Effector memory CD4-positive, alpha-beta T cell (primary cell): Measurements from ENCODE around the gene NOS1AP.

Experiments used
- DNase-seq, 3 donors: peaks; one replicate each; pipeline ENCODE4 v3.0.0-alpha.2; 2020
- H3K27ac ChIP-seq: 2 replicates; pipeline ENCODE4 v1.7.0; 2013; ENCODE audit warnings: mild to moderate bottlenecking, low read length, moderate library complexity; ENCODE audit not compliant: insufficient read depth, poor library complexity, severe bottlenecking
- H3K27me3 ChIP-seq: replicated peaks from 2 replicates; pipeline ENCODE4 v1.7.0; 2013; ENCODE audit warnings: mild to moderate bottlenecking, low read length; ENCODE audit not compliant: insufficient read depth, control insufficient read depth, poor library complexity, severe bottlenecking
- H3K36me3 ChIP-seq: 2 replicates; pipeline ENCODE4 v1.7.0; 2013; ENCODE audit warnings: mild to moderate bottlenecking, low read length, moderate library complexity; ENCODE audit not compliant: control insufficient read depth, insufficient read depth
- H3K4me1 ChIP-seq: 2 replicates; pipeline ENCODE4 v1.7.0; 2013; ENCODE audit warnings: low read length, mild to moderate bottlenecking; ENCODE audit not compliant: control insufficient read depth, insufficient read depth, poor library complexity, severe bottlenecking
- H3K4me3 ChIP-seq: 2 replicates; pipeline ENCODE4 v1.7.0; 2013; ENCODE audit warnings: low read length, low read depth, mild to moderate bottlenecking; ENCODE audit not compliant: insufficient read depth, poor library complexity, severe bottlenecking
- H3K9me3 ChIP-seq: 2 replicates; pipeline ENCODE4 v1.7.0; 2013; ENCODE audit warnings: mild to moderate bottlenecking, low read length, moderate library complexity; ENCODE audit not compliant: control insufficient read depth

Gene NOS1AP

DNA sequence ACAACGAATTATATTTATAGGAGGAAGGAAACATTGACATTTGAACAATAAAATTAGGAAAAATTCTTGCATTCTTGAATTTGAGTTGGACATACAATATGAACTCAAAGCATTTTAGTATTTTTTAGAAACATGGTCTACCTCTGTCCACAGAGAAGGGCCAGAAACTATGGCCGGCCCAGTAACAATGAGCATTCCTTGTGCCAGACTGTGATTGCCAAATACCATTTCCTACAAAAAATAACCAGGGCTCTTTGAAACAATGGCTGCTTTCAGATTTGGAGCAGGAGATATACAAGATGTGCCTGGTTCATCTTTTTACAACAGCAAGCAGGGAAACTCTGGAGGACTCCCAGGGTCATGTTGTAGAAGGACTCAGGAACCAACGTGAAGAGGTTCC, 38.4 kb downstream of the NOS1AP start:
- Histone ChIP-seq H3K27ac (no peak overlapping the region), H3K27me3 (peaks cover 3% of the 10 kb centered on the region), H3K4me3 (no peak overlapping the region), H3K4me1 (no peaks in the 10 kb centered on the region), H3K9me3 (no peaks in the 10 kb centered on the region), H3K36me3 (no peaks in the 10 kb centered on the region)
- DNase-seq, result no peak

DNA sequence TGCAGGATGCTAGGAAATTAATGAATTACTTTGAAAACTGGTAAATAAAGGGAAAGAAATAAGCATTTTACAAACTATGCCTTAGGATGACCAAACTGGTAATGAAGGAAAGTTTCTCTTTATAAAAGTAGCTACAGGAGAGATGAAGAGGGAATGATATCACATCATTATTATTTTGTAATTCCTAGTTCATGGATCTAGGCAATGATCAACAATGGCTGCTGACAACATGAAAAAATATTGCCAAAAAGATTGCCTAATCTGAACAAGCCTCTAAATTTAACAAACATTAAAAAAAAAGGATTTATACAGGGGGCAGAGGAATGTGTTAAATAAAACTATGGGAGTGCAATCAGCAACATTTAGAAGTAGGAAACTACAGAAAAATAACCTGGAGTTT, 38.9 kb downstream of the NOS1AP start:
- Histone ChIP-seq H3K36me3 (no peaks in the 10 kb centered on the region), H3K4me3 (no peak overlapping the region), H3K27ac (no peak overlapping the region), H3K4me1 (no peaks in the 10 kb centered on the region), H3K27me3 (peaks cover 3% of the 10 kb centered on the region), H3K9me3 (no peaks in the 10 kb centered on the region)
- DNase-seq, result no peak

DNA sequence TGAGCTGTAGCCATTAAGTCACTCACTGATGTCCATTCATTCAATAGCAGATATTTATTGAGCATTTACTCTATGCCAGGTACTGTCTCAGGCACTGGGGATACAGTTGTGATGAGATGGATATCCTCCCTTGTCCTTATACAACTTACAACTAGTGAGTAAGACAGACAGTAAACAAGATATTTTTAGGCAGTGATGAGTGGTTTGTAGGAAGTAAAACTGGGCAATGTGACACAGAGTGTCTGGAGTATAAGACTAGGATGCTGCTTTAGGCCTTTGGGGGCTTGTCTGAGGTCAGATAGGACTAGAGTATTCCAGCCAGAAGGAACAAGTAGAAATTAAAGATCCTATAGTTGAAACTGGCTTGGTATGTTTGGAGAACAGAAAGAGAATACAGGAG, 41.4 kb downstream of the NOS1AP start:
- H3K27ac ChIP-seq, result no peak overlapping the region
- H3K4me1 ChIP-seq, result no peaks in the 10 kb centered on the region
- H3K4me3 ChIP-seq, result no peak overlapping the region
- no peaks in the 10 kb centered on the region for H3K9me3 ChIP-seq
- H3K36me3 ChIP-seq, result no peaks in the 10 kb centered on the region
- H3K27me3 ChIP-seq, result peaks cover 3% of the 10 kb centered on the region
- DNase-seq, result no peak

DNA sequence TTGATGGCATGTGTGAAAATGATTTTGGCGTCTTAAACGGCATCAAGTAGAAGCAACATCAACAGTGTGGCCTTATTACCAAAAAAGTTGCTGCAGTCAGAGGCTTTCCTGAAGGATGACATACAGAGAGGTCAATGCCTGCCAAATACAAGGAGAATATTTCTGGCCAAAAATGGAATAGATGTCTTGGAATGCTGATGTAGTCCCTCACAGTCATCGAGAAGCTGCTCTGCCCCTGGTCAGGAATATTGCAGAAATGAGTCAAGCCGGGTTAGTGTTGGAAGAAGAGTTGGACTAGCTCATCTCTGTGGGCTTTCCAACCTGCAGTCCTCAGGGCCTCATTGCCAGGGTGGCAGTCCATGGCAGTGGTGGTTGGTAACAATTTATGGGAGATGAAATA, 42.1 kb downstream of the NOS1AP start:
- Histone ChIP-seq H3K9me3 (no peaks in the 10 kb centered on the region), H3K27ac (no peak overlapping the region), H3K27me3 (no peaks in the 10 kb centered on the region), H3K4me3 (no peak overlapping the region), H3K36me3 (no peaks in the 10 kb centered on the region), H3K4me1 (no peaks in the 10 kb centered on the region)
- no peak for DNase-seq

DNA sequence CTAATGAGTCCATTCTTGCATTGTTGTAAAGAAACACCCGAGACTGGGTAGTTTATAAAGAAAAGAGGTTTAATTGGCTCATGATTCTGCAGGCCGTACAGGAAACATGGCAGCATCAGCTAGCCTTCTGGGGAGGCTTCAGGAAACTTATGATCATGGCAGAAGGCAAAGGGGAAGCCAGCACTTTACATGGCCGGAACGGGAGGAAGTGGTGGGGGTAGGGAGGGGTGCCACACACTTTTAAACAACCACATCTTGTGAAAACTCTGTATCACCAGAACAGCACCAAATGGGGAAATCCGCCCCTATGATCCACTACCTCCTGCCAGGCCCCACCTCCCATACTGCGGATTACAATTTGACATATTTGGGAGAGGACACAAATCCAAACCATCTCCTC, 43.9 kb downstream of the NOS1AP start:
- Histone ChIP-seq H3K27ac (no peak overlapping the region), H3K27me3 (no peaks in the 10 kb centered on the region), H3K4me3 (no peak overlapping the region), H3K4me1 (no peaks in the 10 kb centered on the region), H3K9me3 (no peaks in the 10 kb centered on the region), H3K36me3 (no peaks in the 10 kb centered on the region)
- DNase-seq, result no peak

DNA sequence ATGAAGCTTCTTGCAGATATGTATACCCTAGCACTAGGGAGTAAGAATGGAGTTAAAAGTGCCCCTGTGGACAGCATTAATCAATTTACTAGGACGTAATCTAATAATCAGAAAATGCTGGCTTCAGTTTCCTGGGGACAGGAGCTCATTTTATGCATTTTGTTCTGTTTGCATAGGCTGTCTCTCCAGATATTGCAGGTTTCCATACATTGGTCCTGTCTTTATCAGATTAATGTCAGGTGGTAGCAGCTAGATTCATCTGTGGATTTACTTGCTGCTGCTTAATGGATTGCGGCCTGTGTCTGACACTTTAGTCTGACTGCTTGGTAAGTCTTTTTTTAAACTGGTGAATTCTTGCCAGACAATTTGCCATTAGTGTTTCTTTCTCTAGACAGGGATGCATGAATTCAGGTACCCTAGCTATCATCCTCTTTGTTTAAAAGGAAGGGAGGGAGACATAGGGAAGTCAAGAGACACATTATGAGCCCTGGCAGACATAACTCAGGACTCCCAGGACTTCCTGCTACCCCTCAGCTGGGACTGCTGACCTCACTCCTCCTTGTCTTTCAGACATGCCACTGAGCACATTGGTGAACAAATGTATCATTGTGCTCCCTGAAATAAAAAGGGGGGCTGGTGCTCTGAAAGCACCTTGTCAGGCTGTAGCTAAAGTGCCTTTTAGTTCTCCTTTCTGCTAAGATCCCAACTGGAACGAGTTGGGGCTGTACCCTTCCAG, 47.7 kb downstream of the NOS1AP start:
- no peaks in the 10 kb centered on the region for H3K36me3 ChIP-seq
- H3K27me3 ChIP-seq, result no peaks in the 10 kb centered on the region
- H3K27ac ChIP-seq, result no peak overlapping the region
- H3K4me3 ChIP-seq, result no peak overlapping the region
- no peak for DNase-seq
- H3K4me1 ChIP-seq, result no peaks in the 10 kb centered on the region
- no peaks in the 10 kb centered on the region for H3K9me3 ChIP-seq

DNA sequence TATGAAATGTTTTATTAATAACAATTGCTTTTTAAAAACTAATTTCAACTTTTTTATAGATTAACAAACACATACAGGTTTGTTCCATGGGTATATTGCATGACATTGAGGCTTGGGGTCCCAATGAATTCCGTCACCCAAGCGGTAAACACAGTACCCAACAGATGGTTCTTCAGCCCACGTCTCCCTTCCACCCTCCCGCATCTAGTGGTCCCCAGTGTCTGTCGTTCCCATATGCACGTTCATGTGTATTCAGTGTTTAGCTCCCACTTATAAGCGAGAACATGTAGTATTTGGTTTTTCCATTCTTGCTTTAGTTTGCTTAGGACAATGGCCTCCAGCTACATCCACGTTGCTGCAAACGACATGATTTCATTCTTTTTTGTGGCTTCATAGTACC, 48.6 kb downstream of the NOS1AP start:
- no peak for DNase-seq
- H3K4me3 ChIP-seq, result no peak overlapping the region
- no peaks in the 10 kb centered on the region for H3K27me3 ChIP-seq

DNA sequence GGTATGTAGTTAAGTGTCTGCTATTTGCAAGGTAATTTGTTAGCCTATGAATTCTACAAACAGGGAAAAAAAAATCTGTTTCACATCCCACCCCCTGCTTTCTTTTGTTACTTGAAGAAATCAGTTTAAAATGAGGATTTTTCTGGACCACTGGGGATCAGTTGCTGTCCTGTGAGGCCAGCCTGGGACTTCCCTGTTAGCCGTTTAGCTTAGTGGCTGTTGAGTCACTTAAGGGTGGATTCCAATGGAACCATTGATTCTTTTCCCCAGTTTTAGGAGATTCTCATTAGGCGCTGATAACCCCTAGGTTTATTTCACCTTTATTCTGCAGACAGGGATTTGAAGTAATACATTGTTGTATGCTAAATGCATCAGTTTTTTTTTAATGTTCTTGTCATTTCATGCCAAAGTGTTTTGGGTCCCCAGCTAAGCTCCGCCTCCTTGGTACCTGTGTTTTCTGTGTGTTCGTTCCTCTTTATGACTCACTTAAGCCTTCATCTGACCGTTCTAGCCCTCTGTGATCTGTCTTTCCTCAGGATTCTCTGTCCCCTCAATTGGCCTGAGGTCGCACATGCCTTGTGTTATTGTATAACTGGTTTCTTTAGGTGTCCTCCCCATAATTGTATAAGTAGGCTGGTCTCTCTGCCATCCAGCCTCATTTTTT, 59.3 kb downstream of the NOS1AP start:
- Histone ChIP-seq H3K27ac (no peak overlapping the region), H3K27me3 (no peaks in the 10 kb centered on the region)

More for the DNA sequence above, 48.6 kb downstream of the NOS1AP start:
- no peaks in the 10 kb centered on the region for H3K36me3 ChIP-seq
- no peak overlapping the region for H3K27ac ChIP-seq
- H3K4me1 ChIP-seq, result no peaks in the 10 kb centered on the region
- no peaks in the 10 kb centered on the region for H3K9me3 ChIP-seq

DNA sequence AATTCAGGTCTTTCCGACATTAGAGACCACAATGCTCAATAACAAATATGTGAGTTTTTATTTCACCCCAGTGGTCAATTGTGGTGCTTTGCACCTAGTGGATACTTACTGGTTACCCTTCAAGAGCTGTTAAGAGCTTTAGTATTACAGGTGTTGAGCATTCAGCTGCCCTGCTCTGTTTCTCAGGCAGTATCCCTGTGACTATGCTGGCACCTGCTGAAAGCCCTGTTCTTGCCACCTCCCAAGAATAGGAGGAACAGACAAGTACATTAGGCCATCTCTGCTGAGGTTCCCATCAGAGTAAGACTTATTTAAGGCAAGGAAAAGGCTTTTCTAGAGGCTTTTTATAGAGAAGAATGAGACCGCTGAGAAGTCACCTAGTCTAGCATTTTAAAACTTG, 60.8 kb downstream of the NOS1AP start:
- Histone ChIP-seq H3K36me3 (no peaks in the 10 kb centered on the region), H3K9me3 (no peaks in the 10 kb centered on the region), H3K27ac (no peak overlapping the region), H3K4me3 (no peak overlapping the region), H3K4me1 (no peaks in the 10 kb centered on the region), H3K27me3 (no peaks in the 10 kb centered on the region)
- no peak for DNase-seq

More for the DNA sequence above, 59.3 kb downstream of the NOS1AP start:
- DNase-seq, result no peak
- Histone ChIP-seq H3K9me3 (no peaks in the 10 kb centered on the region), H3K4me3 (no peak overlapping the region), H3K4me1 (no peaks in the 10 kb centered on the region), H3K36me3 (no peaks in the 10 kb centered on the region)

DNA sequence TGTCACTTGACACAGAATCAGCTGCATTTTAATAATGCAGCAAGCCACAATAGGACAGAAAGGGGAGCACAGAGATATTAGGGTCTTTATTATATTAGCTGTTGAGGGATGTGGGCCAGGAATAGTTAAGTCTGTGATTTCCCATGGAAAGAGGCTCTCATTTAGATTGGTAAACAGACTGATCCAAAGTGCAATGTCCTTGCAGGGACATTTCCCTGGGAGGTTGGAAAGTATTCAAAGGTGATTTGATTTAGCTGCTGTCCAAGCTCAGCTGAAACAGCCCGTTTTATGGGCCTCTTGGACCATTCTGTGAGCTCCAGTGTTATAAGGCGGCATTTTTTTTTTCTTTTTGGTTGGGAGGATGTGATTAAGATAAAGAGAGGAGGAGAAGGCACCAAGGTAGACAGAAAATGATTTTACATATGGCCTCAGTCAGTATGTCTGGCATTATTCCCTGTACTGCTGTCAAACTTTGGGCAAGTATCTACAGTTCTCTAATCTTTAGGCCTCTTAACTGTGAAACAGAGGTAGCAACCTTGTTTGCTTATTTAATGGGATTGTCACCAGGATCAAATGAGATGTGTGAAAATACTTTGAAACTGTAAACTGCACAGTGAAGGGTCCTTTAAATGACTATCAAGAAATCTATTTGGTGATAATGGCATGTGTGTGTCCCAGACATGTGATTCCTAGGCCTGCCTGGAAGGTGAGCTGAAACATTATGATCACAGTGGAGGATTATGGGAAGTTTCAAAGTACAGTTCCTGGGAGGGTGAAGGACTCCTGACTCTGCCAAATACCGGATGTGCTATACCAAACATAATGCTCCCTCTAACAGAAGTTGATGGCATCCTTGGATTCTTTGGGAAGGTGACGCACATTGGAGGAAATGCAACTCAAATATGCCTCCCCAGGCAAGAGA, 62.2 kb downstream of the NOS1AP start:
- DNase-seq, result no peak
- H3K36me3 ChIP-seq, result no peaks in the 10 kb centered on the region
- no peaks in the 10 kb centered on the region for H3K9me3 ChIP-seq
- H3K27ac ChIP-seq, result no peak overlapping the region
- H3K4me1 ChIP-seq, result no peaks in the 10 kb centered on the region
- H3K4me3 ChIP-seq, result no peak overlapping the region
- no peaks in the 10 kb centered on the region for H3K27me3 ChIP-seq
